Measurements from ENCODE around the gene OCA2.

OCA2 gene

DNA sequence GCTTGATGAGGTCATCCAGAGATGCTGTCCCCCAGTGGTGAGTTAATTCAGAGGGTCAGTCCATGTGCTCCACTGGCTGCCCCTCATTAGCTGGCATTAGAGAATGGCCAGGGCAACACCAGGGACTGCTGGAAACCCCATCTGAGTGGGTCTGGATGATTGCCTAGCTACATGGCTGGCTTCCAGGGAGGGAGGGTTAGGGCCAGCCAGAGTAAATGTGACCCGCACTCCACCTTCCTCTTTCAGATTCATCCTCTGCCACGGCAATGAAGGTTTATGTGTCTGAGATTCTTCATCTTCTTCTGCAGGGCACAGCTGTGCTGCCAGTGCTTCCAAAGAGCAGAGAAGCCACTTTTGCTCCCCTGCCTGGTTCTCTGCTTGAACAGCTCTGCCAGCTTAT, 391.9 kb downstream of the OCA2 start:
- no peaks in the 10 kb centered on the region for H3K36me3 ChIP-seq (ENCODE audit: insufficient read depth, low read length)
- no peaks in the 10 kb centered on the region for H3K27me3 ChIP-seq (ENCODE audit: insufficient read depth, low read length, poor library complexity, severe bottlenecking)
- no peaks in the 10 kb centered on the region; the same call in none of the 2 replicates for H3K9me3 ChIP-seq (ENCODE audit: insufficient read depth, low read depth, low read length)
- no peaks in the 10 kb centered on the region for H3K4me1 ChIP-seq (ENCODE audit: insufficient read depth, low read length, poor library complexity, severe bottlenecking)
- TF ChIP-seq, protein P1, sequence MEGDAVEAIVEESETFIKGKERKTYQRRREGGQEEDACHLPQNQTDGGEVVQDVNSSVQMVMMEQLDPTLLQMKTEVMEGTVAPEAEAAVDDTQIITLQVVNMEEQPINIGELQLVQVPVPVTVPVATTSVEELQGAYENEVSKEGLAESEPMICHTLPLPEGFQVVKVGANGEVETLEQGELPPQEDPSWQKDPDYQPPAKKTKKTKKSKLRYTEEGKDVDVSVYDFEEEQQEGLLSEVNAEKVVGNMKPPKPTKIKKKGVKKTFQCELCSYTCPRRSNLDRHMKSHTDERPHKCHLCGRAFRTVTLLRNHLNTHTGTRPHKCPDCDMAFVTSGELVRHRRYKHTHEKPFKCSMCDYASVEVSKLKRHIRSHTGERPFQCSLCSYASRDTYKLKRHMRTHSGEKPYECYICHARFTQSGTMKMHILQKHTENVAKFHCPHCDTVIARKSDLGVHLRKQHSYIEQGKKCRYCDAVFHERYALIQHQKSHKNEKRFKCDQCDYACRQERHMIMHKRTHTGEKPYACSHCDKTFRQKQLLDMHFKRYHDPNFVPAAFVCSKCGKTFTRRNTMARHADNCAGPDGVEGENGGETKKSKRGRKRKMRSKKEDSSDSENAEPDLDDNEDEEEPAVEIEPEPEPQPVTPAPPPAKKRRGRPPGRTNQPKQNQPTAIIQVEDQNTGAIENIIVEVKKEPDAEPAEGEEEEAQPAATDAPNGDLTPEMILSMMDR (conservative IDR thresholded peaks at IDR 0.05; ENCODE audit: low read length), result no peak
- no peak overlapping the region for H3K4me2 ChIP-seq (ENCODE audit: low read depth, low read length, poor library complexity, severe bottlenecking)
- no peaks in the 10 kb centered on the region for H3K9me2 ChIP-seq (replicated peaks; ENCODE audit: low read depth, low read length)
- H3F3A ChIP-seq (ENCODE audit: low read depth), result no peaks in the 10 kb centered on the region
- no peak overlapping the region for H2AFZ ChIP-seq (ENCODE audit: low read length)
- H3K4me3 ChIP-seq (ENCODE audit: low read length, poor library complexity, severe bottlenecking), result no peak overlapping the region
- H3K79me2 ChIP-seq (ENCODE audit: insufficient read depth, low read length), result no peaks in the 10 kb centered on the region
- no peak overlapping the region for H3K9ac ChIP-seq (ENCODE audit: low read depth, low read length, poor library complexity, severe bottlenecking)
- no peaks in the 10 kb centered on the region for H4K20me1 ChIP-seq (ENCODE audit: insufficient read depth, low read length, poor library complexity, severe bottlenecking)

DNA sequence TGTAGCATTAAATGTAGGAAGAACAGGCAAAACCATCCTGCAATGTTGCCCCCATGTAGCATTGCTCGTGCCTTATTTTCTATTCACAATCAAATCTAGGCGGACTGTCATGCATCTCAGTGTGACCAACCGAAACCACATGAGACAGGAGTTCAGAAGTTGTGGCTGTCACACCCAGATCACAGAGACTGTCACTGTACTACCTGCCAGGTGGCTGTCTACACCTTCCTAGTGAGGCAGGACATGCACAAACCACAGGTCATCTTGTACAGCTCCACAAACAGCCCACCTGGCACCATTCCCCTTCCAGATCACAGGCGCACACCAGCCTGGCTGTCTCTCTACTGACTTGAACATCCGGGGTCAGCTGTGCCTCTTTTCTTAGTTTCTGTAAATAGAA, 392.8 kb downstream of the OCA2 start:
- H3K4me1 ChIP-seq (ENCODE audit: insufficient read depth, low read length, poor library complexity, severe bottlenecking), result no peaks in the 10 kb centered on the region
- no peaks in the 10 kb centered on the region for H3K36me3 ChIP-seq (ENCODE audit: insufficient read depth, low read length)
- no peak for TF ChIP-seq EZH2phosphoT487 (IDR thresholded peaks at IDR 0.05; ENCODE audit: borderline replicate concordance)
- TF ChIP-seq, protein P1 (conservative IDR thresholded peaks at IDR 0.05; ENCODE audit: low read length), result no peak
- H3K9ac ChIP-seq (ENCODE audit: low read depth, low read length, poor library complexity, severe bottlenecking), result no peak overlapping the region
- H3K9me2 ChIP-seq (replicated peaks; ENCODE audit: low read depth, low read length), result no peaks in the 10 kb centered on the region
- H3K9me3 ChIP-seq (ENCODE audit: insufficient read depth, low read depth, low read length), result no peaks in the 10 kb centered on the region; the same call in none of the 2 replicates
- H4K20me1 ChIP-seq (ENCODE audit: insufficient read depth, low read length, poor library complexity, severe bottlenecking), result no peaks in the 10 kb centered on the region
- H3K4me2 ChIP-seq (ENCODE audit: low read depth, low read length, poor library complexity, severe bottlenecking), result no peak overlapping the region
- H3F3A ChIP-seq (ENCODE audit: low read depth), result no peaks in the 10 kb centered on the region
- no peak overlapping the region for H3K4me3 ChIP-seq (ENCODE audit: low read length, poor library complexity, severe bottlenecking)
- no peak overlapping the region for H2AFZ ChIP-seq (ENCODE audit: low read length)
- H3K79me2 ChIP-seq (ENCODE audit: insufficient read depth, low read length), result no peaks in the 10 kb centered on the region
- no peaks in the 10 kb centered on the region for H3K27me3 ChIP-seq (ENCODE audit: insufficient read depth, low read length, poor library complexity, severe bottlenecking)

DNA sequence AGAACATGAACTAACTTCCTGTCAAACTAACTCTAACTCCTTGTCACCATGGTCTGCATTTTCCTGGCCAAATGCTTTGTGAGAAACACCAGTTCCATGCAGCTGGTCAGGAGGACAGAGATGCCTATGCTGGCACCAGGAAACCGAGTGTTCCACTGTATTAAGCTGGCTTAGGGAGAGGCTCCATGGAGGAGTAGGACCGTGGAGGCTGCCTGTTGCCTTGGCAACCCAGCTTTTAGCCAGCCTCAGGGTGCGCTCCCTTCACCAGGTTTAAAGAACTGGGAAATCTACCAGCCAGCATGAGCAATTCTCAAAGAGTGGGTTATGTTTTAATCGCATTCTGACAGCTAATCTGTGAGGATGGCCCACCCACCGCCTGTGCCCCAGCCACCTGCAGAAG, 394.1 kb downstream of the OCA2 start:
- TF ChIP-seq EZH2phosphoT487 (IDR thresholded peaks at IDR 0.05; ENCODE audit: borderline replicate concordance), result no peak
- TF ChIP-seq, protein P1 (conservative IDR thresholded peaks at IDR 0.05; ENCODE audit: low read length), result no peak
- Histone ChIP-seq H3K9me3 (ENCODE audit: insufficient read depth, low read depth, low read length) (no peaks in the 10 kb centered on the region; the same call in 1 of the 2 replicates), H3F3A (ENCODE audit: low read depth) (no peaks in the 10 kb centered on the region), H3K4me1 (ENCODE audit: insufficient read depth, low read length, poor library complexity, severe bottlenecking) (no peaks in the 10 kb centered on the region), H3K27me3 (ENCODE audit: insufficient read depth, low read length, poor library complexity, severe bottlenecking) (no peaks in the 10 kb centered on the region), H3K4me3 (ENCODE audit: low read length, poor library complexity, severe bottlenecking) (no peak overlapping the region), H3K79me2 (ENCODE audit: insufficient read depth, low read length) (no peaks in the 10 kb centered on the region), H3K9me2 (replicated peaks; ENCODE audit: low read depth, low read length) (no peaks in the 10 kb centered on the region), H3K9ac (ENCODE audit: low read depth, low read length, poor library complexity, severe bottlenecking) (no peak overlapping the region), H4K20me1 (ENCODE audit: insufficient read depth, low read length, poor library complexity, severe bottlenecking) (no peaks in the 10 kb centered on the region), H3K36me3 (ENCODE audit: insufficient read depth, low read length) (no peaks in the 10 kb centered on the region), H2AFZ (ENCODE audit: low read length) (no peak overlapping the region), H3K4me2 (ENCODE audit: low read depth, low read length, poor library complexity, severe bottlenecking) (no peak overlapping the region)

All from Loucy (cell line).